K562 (cell line): ENCODE results near the gene SYT1.

ENCODE experiments used
- ADNP ChIP-seq: fragments of 200-800 bp; sonication (Bioruptor generic); IDR thresholded peaks from 2 replicates; pipeline ENCODE4 v1.6.1; 2016; ENCODE audit warnings: missing genetic modification characterization, missing compliant biosample characterization
- CHD4 ChIP-seq: fragments of 200-600 bp; sonication (generic); IDR thresholded peaks from 3 replicates; pipeline ENCODE4 v1.6.1; 2012; ENCODE audit warnings: low read depth, mild to moderate bottlenecking, mixed read lengths, low read length, inconsistent platforms; ENCODE audit not compliant: insufficient read depth, insufficient replicate concordance, poor library complexity, severe bottlenecking
- CTCF ChIP-seq, 3 experiments: IDR thresholded peaks in 2 of 3; conservative IDR thresholded peaks in 1 of 3; 2 replicates each; pipeline ENCODE4 v1.5.1; 2011 to 2012; ENCODE audit warnings: low read length in 3 of 3, mild to moderate bottlenecking in 3 of 3, control low read depth in 2 of 3, improper control_type of control experiment in 1 of 3, inconsistent platforms in 1 of 3, low read depth in 1 of 3, mixed read lengths in 1 of 3, moderate library complexity in 1 of 3; ENCODE audit not compliant: insufficient read depth in 2 of 3
- MYBL2 ChIP-seq, 2 experiments: fragments of 450-650 bp in 1 of 2; sonication (generic) in 1 of 2; formaldehyde crosslinking in 1 of 2; IDR thresholded peaks; 2 replicates each; pipeline versions ENCODE4 v1.6.1 to v1.8.1; 2017 to 2022; ENCODE audit warnings: borderline replicate concordance in 1 of 2, inconsistent platforms in 1 of 2, low read depth in 1 of 2, mild to moderate bottlenecking in 1 of 2, missing genetic modification reagents in 1 of 2, moderate library complexity in 1 of 2
- POLR2AphosphoS2 ChIP-seq: IDR thresholded peaks from 2 replicates; pipeline ENCODE4 v1.6.1; 2012; ENCODE audit warnings: low read length, improper control_type of control experiment
- RCOR1 ChIP-seq, 2 experiments: IDR thresholded peaks; 2 replicates each; pipeline ENCODE4 v1.6.1; 2012; ENCODE audit warnings: low read depth in 2 of 2, low read length in 2 of 2, borderline replicate concordance in 1 of 2, improper control_type of control experiment in 1 of 2
- RFX5 ChIP-seq: IDR thresholded peaks from 2 replicates; pipeline ENCODE4 v1.6.1; 2011; ENCODE audit warnings: low read depth, mild to moderate bottlenecking, improper control_type of control experiment, low read length
- SETDB1 ChIP-seq: IDR thresholded peaks from one replicate; pipeline ENCODE4 v1.6.1; 2012; ENCODE audit warnings: low read length, control low read depth, inconsistent platforms
- SNAPC5 ChIP-seq: fragments of 250-450 bp; sonication (Bioruptor Pico); IDR thresholded peaks from 2 replicates; pipeline ENCODE4 v1.8.0; 2021; ENCODE audit warnings: moderate library complexity, mild to moderate bottlenecking, inconsistent platforms
- USF1 ChIP-seq: sonication (generic); formaldehyde crosslinking; IDR thresholded peaks from 2 replicates; pipeline ENCODE4 v1.9.0; 2022; ENCODE audit warnings: mild to moderate bottlenecking, missing genetic modification reagents

- TF ChIP-seq USF1 (CRISPR knock-in tag), result no peak
- no peak for TF ChIP-seq RCOR1 (IDR thresholded peaks at IDR 0.05; ENCODE audit: borderline replicate concordance in 1 of 2, low read depth in 2 of 2, low read length in 2 of 2)
- TF ChIP-seq CHD4, result no peak
- TF ChIP-seq CTCF (IDR thresholded peaks at IDR 0.05 in 2 of 3, conservative IDR thresholded peaks at IDR 0.05 in 1 of 3; ENCODE audit: insufficient read depth in 2 of 3, low read depth in 1 of 3, low read length in 3 of 3), result no peak
- TF ChIP-seq ADNP, result no peak
- TF ChIP-seq POLR2AphosphoS2, result no peak
- no peak for TF ChIP-seq MYBL2 (IDR thresholded peaks at IDR 0.05; ENCODE audit: low read depth)
- TF ChIP-seq MYBL2 (CRISPR knock-in tag; IDR thresholded peaks at IDR 0.05; ENCODE audit: borderline replicate concordance), result no peak
- no peak for TF ChIP-seq RFX5
- no peak for TF ChIP-seq SETDB1
- no peak for TF ChIP-seq SNAPC5 (CRISPR knock-in tag)
Observed at GRCh38 chr12:79326663-79327062, 462.1 kb downstream of the SYT1 start.
